Esophagus squamous epithelium (tissue), 4 donors: ENCODE measurements around the gene UNC5CL.

ENCODE experiments used
- POLR2A ChIP-seq, 4 donors: fragments of 450-650 bp; IDR thresholded peaks; one replicate each; pipeline ENCODE4 v1.6.1; 2017; ENCODE audit warnings: antibody characterized with exemption in 4 of 4, mild to moderate bottlenecking in 4 of 4, moderate library complexity in 3 of 4
- TF ChIP-seq, protein P1 (sequence below), 6 experiments: fragments of 450-650 bp in 4 of 6; fragments of 200-600 bp in 2 of 6; sonication (generic) in 2 of 6; IDR thresholded peaks; one replicate each; pipeline ENCODE4 v1.5.1; 2016 to 2019; ENCODE audit warnings: antibody characterized with exemption in 6 of 6, mild to moderate bottlenecking in 4 of 6, moderate library complexity in 4 of 6

DNA sequence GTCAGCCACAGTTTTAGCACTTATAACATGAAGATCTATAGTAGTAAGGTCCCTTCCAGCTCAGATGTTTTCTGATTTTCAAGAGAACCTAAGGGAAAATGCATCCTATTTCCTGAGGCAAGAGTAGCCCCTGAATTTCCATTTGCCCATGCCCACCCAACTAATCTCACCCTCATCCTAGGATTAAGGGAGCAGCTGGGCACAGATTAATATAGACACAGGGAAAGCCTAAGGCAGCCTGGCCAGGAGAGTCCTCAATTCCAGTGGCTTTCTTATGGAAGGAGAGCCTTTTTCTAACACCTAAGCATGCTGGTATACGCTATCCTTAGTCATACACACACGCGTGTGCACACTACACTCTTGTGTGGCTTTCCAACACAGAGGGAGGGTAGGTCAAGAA, 15.5 kb upstream of the UNC5CL start:
- no peak for TF ChIP-seq POLR2A (IDR thresholded peaks at IDR 0.05)
- TF ChIP-seq, protein P1, sequence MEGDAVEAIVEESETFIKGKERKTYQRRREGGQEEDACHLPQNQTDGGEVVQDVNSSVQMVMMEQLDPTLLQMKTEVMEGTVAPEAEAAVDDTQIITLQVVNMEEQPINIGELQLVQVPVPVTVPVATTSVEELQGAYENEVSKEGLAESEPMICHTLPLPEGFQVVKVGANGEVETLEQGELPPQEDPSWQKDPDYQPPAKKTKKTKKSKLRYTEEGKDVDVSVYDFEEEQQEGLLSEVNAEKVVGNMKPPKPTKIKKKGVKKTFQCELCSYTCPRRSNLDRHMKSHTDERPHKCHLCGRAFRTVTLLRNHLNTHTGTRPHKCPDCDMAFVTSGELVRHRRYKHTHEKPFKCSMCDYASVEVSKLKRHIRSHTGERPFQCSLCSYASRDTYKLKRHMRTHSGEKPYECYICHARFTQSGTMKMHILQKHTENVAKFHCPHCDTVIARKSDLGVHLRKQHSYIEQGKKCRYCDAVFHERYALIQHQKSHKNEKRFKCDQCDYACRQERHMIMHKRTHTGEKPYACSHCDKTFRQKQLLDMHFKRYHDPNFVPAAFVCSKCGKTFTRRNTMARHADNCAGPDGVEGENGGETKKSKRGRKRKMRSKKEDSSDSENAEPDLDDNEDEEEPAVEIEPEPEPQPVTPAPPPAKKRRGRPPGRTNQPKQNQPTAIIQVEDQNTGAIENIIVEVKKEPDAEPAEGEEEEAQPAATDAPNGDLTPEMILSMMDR (IDR thresholded peaks at IDR 0.05): no peak
